ENCODE results near the gene KIF6.

- TF ChIP-seq CTCF (IDR thresholded peaks at IDR 0.05) = no peak
- no peak for TF ChIP-seq EP300 (IDR thresholded peaks at IDR 0.05)
- TF ChIP-seq POLR2A (IDR thresholded peaks at IDR 0.05; ENCODE audit: low read depth) = no peak
These were observed 357.5 kb downstream of the KIF6 start for GRCh38 chr6:39367700-39368099.

Measured in esophagus muscularis mucosa (tissue), 4 donors.